SK-N-MC (cell line): ENCODE results near the gene REEP5.

ENCODE experiments used
- EZH2 ChIP-seq: fragments of 200-600 bp; sonication (generic); IDR thresholded peaks from one replicate; pipeline ENCODE4 v1.6.1; 2017; ENCODE audit warnings: antibody characterized with exemption
- POLR2AphosphoS5 ChIP-seq: IDR thresholded peaks from 2 replicates; pipeline ENCODE4 v1.6.1; 2012; ENCODE audit warnings: mild to moderate bottlenecking, low read depth, low read length, borderline replicate concordance

GRCh38 chr5:112907166-112907631, 14.8 kb downstream of the REEP5 start:
- no peak for TF ChIP-seq POLR2AphosphoS5
- no peak for TF ChIP-seq EZH2
